GM18526 (cell line): ENCODE data around the gene DOLK.

ENCODE experiments used
- POLR2A ChIP-seq: IDR thresholded peaks from 3 replicates; pipeline ENCODE4 v1.6.1; 2011; ENCODE audit not compliant: insufficient read length; ENCODE audit errors: extremely low read depth

DOLK gene

DNA sequence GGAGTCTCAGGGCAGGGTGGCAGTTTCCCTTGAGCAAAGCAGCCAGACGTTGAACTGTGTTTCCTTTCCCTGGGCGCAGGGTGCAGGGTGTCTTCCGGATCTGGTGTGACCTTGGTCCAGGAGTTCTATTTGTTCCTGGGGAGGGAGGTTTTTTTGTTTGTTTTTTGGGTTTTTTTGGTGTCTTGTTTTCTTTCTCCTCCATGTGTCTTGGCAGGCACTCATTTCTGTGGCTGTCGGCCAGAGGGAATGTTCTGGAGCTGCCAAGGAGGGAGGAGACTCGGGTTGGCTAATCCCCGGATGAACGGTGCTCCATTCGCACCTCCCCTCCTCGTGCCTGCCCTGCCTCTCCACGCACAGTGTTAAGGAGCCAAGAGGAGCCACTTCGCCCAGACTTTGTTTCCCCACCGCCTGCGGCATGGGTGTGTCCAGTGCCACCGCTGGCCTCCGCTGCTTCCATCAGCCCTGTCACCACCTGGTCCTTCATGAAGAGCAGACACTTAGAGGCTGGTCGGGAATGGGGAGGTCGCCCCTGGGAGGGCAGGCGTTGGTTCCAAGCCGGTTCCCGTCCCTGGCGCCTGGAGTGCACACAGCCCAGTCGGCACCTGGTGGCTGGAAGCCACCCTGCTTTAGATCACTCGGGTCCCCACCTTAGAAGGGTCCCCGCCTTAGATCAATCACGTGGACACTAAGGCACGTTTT, 30.1 kb downstream of the DOLK start:
- no peak for TF ChIP-seq POLR2A

DNA sequence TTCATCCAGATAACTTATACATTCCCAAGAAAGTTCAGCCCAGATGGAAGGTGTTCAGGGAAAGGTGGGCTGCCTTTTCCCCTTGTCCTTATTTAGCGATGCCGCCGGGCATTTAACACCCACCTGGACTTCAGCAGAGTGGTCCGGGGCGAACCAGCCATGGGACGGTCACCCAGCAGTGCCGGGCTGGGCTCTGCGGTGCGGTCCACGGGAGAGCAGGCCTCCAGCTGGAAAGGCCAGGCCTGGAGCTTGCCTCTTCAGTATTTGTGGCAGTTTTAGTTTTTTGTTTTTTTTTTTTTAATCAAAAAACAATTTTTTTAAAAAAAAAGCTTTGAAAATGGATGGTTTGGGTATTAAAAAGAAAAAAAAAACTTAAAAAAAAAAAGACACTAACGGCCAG, 30.7 kb downstream of the DOLK start:
- TF ChIP-seq POLR2A = no peak

DNA sequence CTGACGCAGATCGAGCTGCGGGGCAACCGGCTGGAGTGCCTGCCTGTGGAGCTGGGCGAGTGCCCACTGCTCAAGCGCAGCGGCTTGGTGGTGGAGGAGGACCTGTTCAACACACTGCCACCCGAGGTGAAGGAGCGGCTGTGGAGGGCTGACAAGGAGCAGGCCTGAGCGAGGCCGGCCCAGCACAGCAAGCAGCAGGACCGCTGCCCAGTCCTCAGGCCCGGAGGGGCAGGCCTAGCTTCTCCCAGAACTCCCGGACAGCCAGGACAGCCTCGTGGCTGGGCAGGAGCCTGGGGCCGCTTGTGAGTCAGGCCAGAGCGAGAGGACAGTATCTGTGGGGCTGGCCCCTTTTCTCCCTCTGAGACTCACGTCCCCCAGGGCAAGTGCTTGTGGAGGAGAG, 31.2 kb downstream of the DOLK start:
- TF ChIP-seq POLR2A = no peak

DNA sequence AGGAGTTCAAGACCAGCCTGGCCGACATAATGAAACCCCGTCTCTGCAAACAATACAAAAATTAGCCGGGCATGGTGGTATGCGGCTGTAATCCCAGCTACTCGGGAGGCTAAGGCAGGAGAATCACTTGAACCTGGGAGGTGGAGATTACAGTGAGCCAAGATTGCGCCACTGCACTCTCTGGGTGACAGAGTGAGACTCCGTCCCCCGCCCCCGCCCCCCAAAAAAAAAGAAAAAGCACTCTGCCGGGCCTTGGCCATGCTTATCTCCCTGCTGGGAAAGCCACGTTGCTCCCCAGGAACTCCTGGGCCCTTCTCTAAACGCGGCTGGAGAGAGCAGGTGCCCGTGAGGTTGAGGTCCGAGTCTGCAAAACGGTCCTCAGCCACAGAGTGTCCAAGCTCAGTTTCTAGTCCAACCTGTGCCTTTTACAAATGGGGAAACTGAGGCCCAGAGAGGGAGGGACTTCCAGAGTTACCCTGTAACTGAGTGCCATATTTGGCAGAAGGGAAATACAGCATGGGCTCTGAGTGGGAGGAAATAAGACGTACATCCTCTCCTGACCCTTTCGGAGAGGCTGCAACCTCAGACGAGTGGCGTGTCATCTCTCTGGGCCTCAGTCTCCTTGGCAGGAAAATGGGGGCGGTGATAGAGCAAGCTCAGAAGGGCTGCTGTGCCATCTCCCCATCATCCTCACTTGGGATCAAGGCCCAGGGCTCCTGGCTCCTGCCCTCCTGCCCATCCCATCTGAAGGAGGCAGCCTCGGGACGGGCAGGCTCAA, 33.2 kb downstream of the DOLK start:
- TF ChIP-seq POLR2A = no peak

DNA sequence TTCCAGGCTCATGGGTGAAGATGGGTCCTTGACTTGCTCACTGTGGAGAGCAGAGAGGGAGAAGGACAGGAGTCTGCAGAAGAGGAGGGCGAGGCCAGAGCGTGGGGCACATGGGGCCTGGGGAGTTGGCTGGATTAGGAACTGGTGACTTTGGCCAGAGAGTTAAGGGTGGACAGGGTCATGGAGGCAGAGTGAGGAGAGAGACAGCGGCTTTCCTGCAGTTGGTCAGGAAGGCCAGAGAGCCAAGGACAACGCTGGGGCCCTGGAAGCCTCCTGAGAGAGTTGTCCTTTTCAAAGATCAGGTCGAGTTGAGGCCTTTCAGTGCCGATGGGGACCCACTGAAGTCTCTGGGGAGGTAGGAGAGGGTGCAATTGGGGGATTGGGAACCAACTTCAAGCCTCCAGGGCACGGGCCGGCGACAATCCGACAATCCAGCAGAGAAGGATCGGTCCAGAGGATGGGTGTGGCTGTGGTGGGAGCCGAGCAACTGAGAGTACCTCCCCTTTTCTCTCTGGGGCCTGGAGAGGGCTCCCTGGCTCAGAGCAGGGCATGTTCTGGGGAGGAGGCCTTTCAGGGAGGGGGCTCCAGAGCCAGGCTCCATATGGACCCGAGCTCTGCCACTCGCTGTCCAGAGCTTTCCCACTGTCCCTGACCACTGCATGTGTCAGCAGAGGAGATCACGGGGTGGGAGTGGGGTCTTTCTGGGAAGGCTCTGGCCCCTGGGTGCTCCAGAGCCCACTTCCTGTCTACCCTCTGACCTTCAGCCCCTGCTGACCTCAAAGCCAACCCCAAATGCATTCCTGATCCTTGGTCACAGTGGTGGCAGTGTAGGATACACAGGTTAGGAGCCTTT, 34.1 kb downstream of the DOLK start:
- TF ChIP-seq POLR2A = no peak

DNA sequence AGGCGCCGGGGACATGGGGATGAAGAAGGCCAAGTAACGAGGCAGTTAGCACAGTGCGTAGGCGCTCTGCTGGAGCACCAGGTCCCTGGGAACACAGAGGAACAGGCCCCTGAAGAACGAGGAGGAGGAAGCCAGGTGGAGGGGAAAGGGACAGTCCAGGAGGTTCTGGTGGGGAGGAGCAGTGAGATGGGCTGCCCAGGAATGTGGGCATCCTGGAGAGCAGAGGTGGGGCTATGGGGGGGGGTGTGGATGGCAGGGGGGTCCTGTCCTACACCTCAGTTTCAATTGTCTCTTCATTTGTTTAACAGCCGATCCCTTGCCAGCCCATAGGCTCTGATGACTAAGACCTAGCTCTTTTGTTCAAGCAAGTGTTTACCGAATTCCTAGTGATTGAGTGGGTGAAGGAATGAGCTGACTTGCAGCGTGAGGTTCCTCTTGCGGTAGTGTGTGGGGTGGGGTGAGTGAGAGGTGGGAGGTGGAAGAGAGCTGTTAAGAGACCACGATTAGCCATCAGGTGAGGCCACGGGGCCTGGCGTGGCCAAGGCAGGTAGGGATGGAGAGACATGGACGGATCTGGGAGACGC, 35.0 kb downstream of the DOLK start:
- TF ChIP-seq POLR2A = no peak

DNA sequence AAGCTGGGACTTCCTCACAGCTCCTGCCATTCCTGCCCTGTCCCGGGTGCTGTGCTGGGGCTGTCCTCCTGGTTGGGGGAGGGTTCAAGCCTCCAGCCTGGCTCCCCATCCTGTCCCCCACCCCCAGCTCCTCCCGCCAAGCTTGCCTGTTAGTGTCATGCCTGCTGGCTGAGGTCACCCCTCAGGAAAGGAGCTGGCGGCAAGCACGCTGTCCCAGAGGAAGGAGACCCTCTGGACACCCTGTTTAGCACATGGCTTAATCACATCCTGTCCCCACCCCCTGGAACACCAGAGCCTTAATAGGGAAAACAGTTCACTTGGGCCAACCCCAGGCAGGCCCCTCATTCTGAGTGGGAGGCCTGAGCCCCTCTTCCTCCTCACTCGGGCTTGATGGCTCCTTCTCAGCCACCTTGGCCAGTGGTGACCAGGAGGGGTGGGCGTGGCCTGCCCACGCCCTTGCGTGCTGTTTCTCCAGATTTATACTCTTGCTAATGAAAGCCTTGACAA, 35.8 kb downstream of the DOLK start:
- no peak for TF ChIP-seq POLR2A

DNA sequence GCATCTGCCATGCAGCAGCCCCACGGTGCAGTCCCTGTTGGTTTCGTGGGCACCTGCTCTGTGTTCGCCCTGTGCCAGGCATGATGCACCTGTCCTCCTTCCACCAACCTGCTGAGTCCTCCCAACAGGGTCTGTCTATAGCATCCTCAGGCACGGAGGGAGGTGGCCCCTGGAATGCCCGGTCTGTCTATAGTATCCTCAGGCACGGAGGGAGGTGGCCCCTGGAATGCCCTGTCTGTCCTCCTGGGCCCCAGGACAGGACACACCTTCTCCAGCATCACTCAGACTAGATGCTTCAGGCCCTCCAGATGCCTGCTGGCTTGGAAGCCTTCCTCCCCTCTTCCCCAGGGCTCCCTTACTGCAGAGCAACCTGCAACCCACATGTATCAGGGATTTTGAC, 36.5 kb downstream of the DOLK start:
- no peak for TF ChIP-seq POLR2A

DNA sequence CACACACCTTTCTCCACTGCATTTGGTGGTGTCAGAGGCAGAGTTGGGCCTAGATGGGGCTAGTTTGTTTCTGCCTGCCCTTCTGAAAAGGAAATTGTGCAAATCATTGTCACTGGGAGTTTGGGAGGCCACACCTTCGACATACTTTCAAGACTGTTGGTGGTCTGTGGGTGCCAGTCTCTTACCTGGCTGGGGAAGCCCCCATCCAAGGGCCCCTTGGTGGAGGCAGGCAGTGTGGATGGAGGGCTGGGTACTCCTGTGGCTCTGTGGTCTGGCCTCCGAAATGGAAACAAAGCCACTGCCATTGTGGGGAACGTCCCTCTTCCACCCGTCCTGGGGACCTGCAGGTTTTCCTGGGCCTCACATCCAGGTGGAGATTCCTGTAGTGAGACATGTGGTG, 37.5 kb downstream of the DOLK start:
- no peak for TF ChIP-seq POLR2A

DNA sequence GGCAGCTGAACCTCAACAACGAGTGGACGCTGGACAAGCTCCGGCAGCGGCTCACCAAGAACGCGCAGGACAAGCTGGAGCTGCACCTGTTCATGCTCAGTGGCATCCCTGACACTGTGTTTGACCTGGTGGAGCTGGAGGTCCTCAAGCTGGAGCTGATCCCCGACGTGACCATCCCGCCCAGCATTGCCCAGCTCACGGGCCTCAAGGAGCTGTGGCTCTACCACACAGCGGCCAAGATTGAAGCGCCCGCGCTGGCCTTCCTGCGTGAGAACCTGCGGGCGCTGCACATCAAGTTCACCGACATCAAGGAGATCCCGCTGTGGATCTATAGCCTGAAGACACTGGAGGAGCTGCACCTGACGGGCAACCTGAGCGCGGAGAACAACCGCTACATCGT, 39.0 kb downstream of the DOLK start:
- TF ChIP-seq POLR2A = no peak

DNA sequence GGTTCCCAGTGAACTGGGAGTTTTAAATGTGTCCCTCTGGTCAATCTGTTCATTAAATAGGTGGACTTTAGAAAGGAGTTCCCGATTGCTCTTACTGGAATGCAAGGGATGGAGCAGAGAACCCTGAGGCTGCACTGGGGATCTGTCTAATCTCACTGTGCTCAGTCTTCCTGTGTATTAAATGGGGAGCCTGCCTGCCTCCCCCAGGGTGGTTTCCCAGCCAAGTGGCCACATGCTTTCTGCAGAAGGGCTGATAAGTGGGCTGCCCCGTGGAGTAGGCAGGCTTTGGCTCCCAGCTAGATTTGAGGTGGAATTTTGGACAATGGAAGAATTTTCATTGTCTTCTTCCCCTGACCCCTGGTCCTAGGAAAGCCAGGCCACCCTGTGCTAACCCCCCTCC, 40.7 kb downstream of the DOLK start:
- TF ChIP-seq POLR2A = no peak

DNA sequence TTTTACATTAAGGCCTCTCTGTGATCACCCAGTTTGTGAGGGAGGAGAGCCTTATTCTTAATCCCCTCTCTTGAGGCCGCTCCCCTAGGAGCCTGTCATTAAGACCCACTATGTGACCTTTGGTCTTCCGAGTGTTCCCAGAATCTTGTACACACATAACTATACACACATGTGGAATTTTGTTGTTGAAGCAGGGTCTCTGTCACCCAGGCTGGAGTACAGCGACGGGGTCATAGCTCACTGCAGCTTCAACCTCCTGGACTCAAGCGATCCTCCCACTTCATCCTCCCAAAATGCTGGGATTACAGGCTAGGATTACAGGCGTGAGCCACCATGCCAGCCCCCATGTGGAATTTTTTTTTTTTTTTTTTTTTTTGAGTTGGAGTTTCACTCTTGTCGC, 41.4 kb downstream of the DOLK start:
- no peak for TF ChIP-seq POLR2A

DNA sequence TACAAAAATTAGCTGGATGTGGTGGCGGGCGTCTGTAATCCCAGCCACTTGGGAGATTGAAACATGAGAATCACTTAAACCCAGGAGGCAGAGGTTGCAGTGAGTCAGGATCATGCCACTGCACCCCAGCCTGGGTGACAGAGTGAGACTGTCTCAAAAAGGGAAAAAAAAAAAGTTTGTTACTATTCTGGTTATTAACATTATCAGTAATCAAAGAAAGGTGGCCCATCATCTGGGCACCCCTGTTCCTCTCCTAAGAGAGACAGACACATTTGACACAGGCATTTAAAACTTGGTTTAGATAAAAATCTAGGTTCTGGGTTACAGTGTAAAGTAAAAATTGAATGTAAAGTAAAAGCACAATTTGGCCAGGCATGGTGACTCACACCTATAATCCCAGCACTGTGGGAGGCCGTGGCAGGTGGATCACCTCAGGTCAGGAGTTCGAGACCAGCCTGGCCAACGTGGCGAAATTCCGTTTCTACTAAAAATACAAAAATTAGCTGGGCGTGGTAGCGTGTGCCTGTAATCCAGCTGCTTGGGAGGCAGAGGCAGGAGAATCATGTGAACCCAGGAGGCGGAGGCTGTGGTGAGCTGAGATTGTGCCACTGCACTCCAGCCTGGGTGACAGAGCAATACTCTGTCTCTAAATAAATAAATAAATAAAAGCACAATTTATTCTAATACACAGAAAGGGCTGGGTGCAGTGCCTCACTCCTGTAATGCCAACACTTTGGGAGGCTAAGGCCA, 43.4 kb downstream of the DOLK start:
- no peak for TF ChIP-seq POLR2A

DNA sequence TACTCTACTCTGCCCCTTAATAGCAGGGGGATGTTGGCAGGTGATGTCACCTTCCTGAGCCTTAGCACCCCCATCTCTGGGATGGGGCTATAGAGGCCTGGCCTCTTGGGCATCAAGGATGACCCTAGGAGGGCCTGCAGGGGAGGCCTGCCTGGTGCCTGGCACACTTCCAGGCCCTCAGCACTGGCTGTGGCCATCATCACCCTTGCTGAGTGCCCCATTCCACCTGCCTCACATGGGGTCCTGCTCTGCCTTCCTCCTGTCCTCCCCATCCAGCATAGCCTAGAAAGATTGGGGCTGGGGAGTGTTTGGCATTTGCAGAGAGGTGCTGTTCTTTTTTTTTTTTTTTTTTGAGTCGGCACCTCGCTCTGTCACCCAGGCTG, 44.3 kb downstream of the DOLK start:
- TF ChIP-seq POLR2A = no peak
